A673 (cell line): ENCODE measurements around the gene LBH. TPM values are rescaled to one million over a fixed set of nuclear protein-coding genes. Genes with fewer than 3 reads are reported as not detected.

Experiments used
- BruUV-seq: library from RNA; stranded (reverse); fragments of 400-500 nt; replicated peaks from 2 replicates; lab custom pipeline; 2021; lab: Mats Ljungman, UMichigan
- CTCF ChIA-PET: fragments of 300-600 bp; sonication (Branson Sonifier 250); formaldehyde crosslinking; loops from one replicate; lab custom pipeline; 2022; ENCODE audit warnings: antibody characterized with exemption; lab: Charles Lee
- POLR2A ChIA-PET: fragments of 300-600 bp; sonication (Branson Sonifier 250); formaldehyde crosslinking; loops from one replicate; lab custom pipeline; 2022; ENCODE audit warnings: antibody characterized with exemption; ENCODE audit not compliant: low non-redundant PET; lab: Charles Lee
- DNase-seq: peaks from one replicate; pipeline ENCODE4 v3.0.0-alpha.2; 2015; ENCODE audit warnings: low spot score
- H3K27ac ChIP-seq: fragments of 200-600 bp; sonication (generic); 2 replicates; pipeline ENCODE4 v1.5.1; 2016; ENCODE audit warnings: mixed run types, low read depth, mild to moderate bottlenecking, mixed read lengths, antibody characterized with exemption, low read length; ENCODE audit not compliant: poor library complexity, severe bottlenecking
- H3K27me3 ChIP-seq: fragments of 200-600 bp; sonication (generic); replicated peaks from 2 replicates; pipeline ENCODE4 v1.6.1; 2017; ENCODE audit warnings: mixed run types, low read depth, mild to moderate bottlenecking, mixed read lengths, antibody characterized with exemption, low read length; ENCODE audit not compliant: insufficient read depth, poor library complexity
- H3K36me3 ChIP-seq: fragments of 200-600 bp; sonication (generic); 2 replicates; pipeline ENCODE4 v1.6.1; 2016; ENCODE audit warnings: mixed run types, mild to moderate bottlenecking, mixed read lengths, antibody characterized with exemption, low read length; ENCODE audit not compliant: insufficient read depth, poor library complexity, severe bottlenecking
- H3K4me1 ChIP-seq: fragments of 200-600 bp; sonication (generic); 2 replicates; pipeline ENCODE4 v1.6.1; 2017; ENCODE audit warnings: mixed run types, mild to moderate bottlenecking, mixed read lengths, antibody characterized with exemption, low read length; ENCODE audit not compliant: insufficient read depth, poor library complexity, severe bottlenecking
- H3K4me3 ChIP-seq: fragments of 200-600 bp; sonication (generic); 2 replicates; pipeline ENCODE4 v1.5.1; 2016; ENCODE audit warnings: low read depth, mixed run types, mild to moderate bottlenecking, mixed read lengths, low read length; ENCODE audit not compliant: poor library complexity, severe bottlenecking
- H3K9me3 ChIP-seq: fragments of 200-600 bp; sonication (generic); 2 replicates; pipeline ENCODE4 v1.6.1; 2016; ENCODE audit warnings: mixed run types, low read depth, mild to moderate bottlenecking, mixed read lengths, antibody characterized with exemption, low read length; ENCODE audit not compliant: poor library complexity, severe bottlenecking
- EZH2 ChIP-seq: fragments of 200-600 bp; sonication (generic); IDR thresholded peaks from 2 replicates; pipeline ENCODE4 v1.6.1; 2017; ENCODE audit warnings: borderline replicate concordance, low read depth, mild to moderate bottlenecking, mixed read lengths, antibody characterized with exemption, low read length; ENCODE audit not compliant: poor library complexity, severe bottlenecking
- intact Hi-C: fragments of 100-400 bp; cut with micrococcal nuclease; formaldehyde crosslinking; loops from one replicate; pipeline ENCODE4 v1.10.0; 2022; ENCODE audit not compliant: unreplicated experiment
- total RNA-seq: library from RNA; stranded (reverse); gene quantifications from 2 replicates; pipeline ENCODE4 v1.2.3, GENCODE V29; 2021
- TF ChIP-seq, protein P1 (sequence below): fragments of 300-800, 200-600 bp; sonication (generic); conservative IDR thresholded peaks from 2 replicates; pipeline ENCODE4 v1.5.1; 2017; ENCODE audit warnings: low read depth, mild to moderate bottlenecking, antibody characterized with exemption, low read length, moderate library complexity, mixed read lengths

The LBH gene
- total RNA-seq, 1 experiment from 2014 or later = 140 TPM

DNA sequence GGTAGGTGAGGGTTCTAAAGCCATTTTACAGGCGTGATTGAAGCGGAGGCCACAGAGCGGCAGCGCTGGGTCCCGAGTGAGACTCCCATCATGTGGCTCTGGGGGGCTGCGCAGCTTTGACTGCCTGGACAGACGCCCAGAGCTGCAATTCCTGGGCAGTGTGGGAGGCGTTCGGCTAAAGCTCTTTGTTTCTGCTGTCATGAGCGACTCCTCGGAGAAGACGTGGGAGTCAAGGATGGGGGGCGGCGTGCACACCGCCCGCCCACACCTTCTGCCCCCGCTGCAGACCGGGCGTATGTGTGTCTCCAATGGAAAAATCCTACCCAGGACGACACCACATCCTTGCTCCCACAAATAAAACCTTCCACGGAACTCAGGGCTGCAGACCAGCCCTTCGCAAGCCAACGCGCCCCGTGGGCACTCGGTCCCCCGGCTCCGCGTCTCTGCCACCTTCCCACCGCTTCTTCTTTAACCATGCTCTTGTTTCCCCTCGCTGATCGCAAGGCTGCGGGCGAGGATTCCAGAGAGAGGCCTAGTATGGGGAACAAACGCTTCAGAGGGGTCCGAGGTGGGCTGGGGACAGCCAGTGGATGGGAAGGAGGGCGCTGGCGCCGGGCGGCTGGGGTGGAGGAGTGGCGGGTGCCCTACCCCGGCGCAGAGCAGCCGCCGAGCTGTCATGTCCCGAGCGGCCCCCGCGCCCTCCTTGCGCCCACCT lies 680 bp upstream of the LBH start:
- DNase-seq = peak; percentile 60
- no peak for TF ChIP-seq EZH2
- TF ChIP-seq, protein P1, sequence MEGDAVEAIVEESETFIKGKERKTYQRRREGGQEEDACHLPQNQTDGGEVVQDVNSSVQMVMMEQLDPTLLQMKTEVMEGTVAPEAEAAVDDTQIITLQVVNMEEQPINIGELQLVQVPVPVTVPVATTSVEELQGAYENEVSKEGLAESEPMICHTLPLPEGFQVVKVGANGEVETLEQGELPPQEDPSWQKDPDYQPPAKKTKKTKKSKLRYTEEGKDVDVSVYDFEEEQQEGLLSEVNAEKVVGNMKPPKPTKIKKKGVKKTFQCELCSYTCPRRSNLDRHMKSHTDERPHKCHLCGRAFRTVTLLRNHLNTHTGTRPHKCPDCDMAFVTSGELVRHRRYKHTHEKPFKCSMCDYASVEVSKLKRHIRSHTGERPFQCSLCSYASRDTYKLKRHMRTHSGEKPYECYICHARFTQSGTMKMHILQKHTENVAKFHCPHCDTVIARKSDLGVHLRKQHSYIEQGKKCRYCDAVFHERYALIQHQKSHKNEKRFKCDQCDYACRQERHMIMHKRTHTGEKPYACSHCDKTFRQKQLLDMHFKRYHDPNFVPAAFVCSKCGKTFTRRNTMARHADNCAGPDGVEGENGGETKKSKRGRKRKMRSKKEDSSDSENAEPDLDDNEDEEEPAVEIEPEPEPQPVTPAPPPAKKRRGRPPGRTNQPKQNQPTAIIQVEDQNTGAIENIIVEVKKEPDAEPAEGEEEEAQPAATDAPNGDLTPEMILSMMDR = peak; percentile 35; the same call in 1 of the 2 replicates
- H3K27ac ChIP-seq = peak overlapping the region; percentile 85
- H3K4me1 ChIP-seq = peaks cover 15% of the 10 kb centered on the region
- no TSS peak for BruUV-seq
- peaks cover 19% of the 10 kb centered on the region for H3K36me3 ChIP-seq
- peak overlapping the region; percentile 81 for H3K4me3 ChIP-seq
- ChIA-PET CTCF (interaction anchor here (1.1 to 1.9 kb wide), 3 partner anchors 8 to 481 kb away, joined by 3 to 18 read pairs (median 5); no protein-coding TSS in a partner anchor), POLR2A (interaction anchor here (0.6 kb wide), 5 partner anchors 16 to 812 kb away, joined by 3 to 6 read pairs (median 5); no protein-coding TSS in a partner anchor)
- intact Hi-C loops = loop anchor here (10.0 kb wide), 1 partner anchor 214 kb away; the partner anchor contains the start of gene LCLAT1
- no peaks in the 10 kb centered on the region for H3K9me3 ChIP-seq
- no peaks in the 10 kb centered on the region for H3K27me3 ChIP-seq

DNA sequence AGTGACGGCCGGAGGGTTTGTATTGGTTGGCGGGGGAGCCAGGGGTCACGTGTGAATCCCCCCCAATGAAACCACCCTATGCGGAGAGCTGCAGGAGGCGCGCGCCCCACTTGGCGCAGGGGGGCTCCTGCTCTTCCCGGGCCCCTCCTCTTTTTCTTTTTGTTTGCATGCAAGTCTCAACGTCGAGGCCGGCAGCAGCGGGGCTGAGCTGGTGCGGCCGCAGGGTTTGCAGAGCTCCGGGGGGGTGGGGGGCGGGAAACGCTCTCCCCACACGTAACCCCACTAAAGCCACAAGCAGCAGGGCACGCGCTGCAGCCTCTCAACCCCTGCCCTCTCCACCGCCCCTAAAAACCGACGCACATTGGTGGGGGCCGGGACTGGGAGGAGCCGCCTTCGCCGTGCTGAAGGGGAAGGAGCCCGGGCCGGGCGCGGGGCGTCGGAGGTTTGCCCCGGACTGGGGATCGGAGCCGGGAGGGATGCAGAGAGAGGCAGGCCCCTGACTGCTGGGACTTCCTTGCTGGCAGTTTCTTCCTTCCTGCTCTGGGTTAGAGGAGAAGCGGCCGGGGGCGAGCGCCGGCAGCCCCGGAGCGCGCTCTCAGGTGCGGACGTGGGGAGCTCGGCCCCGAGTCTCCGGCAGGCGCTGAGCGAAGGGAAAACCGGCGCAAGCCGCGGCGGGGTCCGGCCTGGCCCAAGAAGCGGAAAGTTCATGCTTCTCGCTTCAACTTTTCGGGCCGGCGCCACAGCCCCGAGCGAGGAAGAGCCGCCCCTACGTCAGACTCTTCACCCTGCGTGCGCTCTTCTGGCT lies 864 bp downstream of the LBH start:
- ChIA-PET CTCF (interaction anchor here (0.5 to 1.2 kb wide), 4 partner anchors 8 to 479 kb away, joined by 3 to 5 read pairs (median 4); no protein-coding TSS in a partner anchor), POLR2A (no interaction called here)
- Histone ChIP-seq H3K27ac (peak overlapping the region; percentile 85), H3K4me3 (peak overlapping the region; percentile 81), H3K9me3 (no peaks in the 10 kb centered on the region), H3K4me1 (peaks cover 14% of the 10 kb centered on the region), H3K27me3 (no peaks in the 10 kb centered on the region), H3K36me3 (peaks cover 34% of the 10 kb centered on the region)
- no peak for TF ChIP-seq EZH2
- TF ChIP-seq, protein P1 = no peak
- DNase-seq = peak; percentile 73
- BruUV-seq = no TSS peak
- intact Hi-C loops = loop anchor here (10.0 kb wide), 1 partner anchor 213 kb away; the partner anchor contains the start of gene LCLAT1

DNA sequence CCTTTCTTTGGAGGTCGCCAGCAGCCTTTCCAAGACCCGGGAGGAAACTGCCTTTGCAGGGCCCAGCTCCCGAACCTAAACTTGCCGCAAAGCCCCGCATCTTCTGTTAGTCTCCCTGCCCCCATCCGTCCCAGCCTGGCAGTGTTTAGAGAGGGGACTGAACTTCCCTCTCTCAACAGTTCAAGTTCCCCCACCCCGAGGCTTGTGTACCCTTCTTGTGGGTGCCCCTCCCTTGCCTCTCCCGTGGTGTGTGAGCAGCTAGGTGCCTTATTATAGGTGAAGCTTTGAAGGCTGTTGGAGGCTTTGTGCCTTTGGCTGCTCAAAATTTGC lies 1.4 kb downstream of the LBH start:
- intact Hi-C loops = loop anchor here (10.0 kb wide), 1 partner anchor 212 kb away; the partner anchor contains the start of gene LCLAT1
- CTCF ChIA-PET = interaction anchor here (0.6 to 1.2 kb wide), 3 partner anchors 8 to 479 kb away, joined by 3 to 4 read pairs (median 3); no protein-coding TSS in a partner anchor

More for the DNA sequence above, 1.4 kb downstream of the LBH start:
- H3K4me3 ChIP-seq = peak overlapping the region; percentile 81
- TF ChIP-seq, protein P1 = no peak
- no peak for TF ChIP-seq EZH2
- peak; percentile 52 for DNase-seq
- H3K36me3 ChIP-seq = peaks cover 40% of the 10 kb centered on the region
- peak overlapping the region; percentile 85 for H3K27ac ChIP-seq
- no peaks in the 10 kb centered on the region for H3K27me3 ChIP-seq
- BruUV-seq = no TSS peak
- no peaks in the 10 kb centered on the region for H3K9me3 ChIP-seq
- POLR2A ChIA-PET = no interaction called here
- peaks cover 14% of the 10 kb centered on the region for H3K4me1 ChIP-seq
